ENCODE results near the gene CHD9.
"Not testable (repeated sequence)": the region's sequence is repeated elsewhere in the genome, so short reads cannot be mapped to it uniquely, and the experiment has no call there.

Gene CHD9

GRCh38 chr16:53074296-53074695, 19.5 kb downstream of the CHD9 start:
- H3K36me3 ChIP-seq (ENCODE audit: control insufficient read depth in 2 of 2, insufficient read depth in 1 of 2, low read length in 2 of 2); CTCF ChIA-PET; H3K4me1 ChIP-seq (ENCODE audit: control insufficient read depth, insufficient read depth, low read length); H3K4me3 ChIP-seq (ENCODE audit: low read depth, low read length); H3K9me3 ChIP-seq (ENCODE audit: control insufficient read depth, insufficient read depth, low read depth, low read length); POLR2A ChIA-PET; H3K27ac ChIP-seq (ENCODE audit: extremely low read depth, low read depth, low read length): not testable (repeated sequence)
- TF ChIP-seq SETDB1 (IDR thresholded peaks at IDR 0.05; ENCODE audit: insufficient read length, low read length) (peak; percentile 39), ZNF585B (tag by site-specific recombination; IDR thresholded peaks at IDR 0.05) (peak; percentile 97)

GRCh38 chr16:53075461-53075860, 20.7 kb downstream of the CHD9 start:
- H3K36me3 ChIP-seq (ENCODE audit: control insufficient read depth in 2 of 2, insufficient read depth in 1 of 2, low read length in 2 of 2); H3K9me3 ChIP-seq (ENCODE audit: control insufficient read depth, insufficient read depth, low read depth, low read length); CTCF ChIA-PET; H3K4me3 ChIP-seq (ENCODE audit: low read depth, low read length); H3K4me1 ChIP-seq (ENCODE audit: control insufficient read depth, insufficient read depth, low read length); H3K27ac ChIP-seq (ENCODE audit: extremely low read depth, low read depth, low read length); POLR2A ChIA-PET: not testable (repeated sequence)

DNA sequence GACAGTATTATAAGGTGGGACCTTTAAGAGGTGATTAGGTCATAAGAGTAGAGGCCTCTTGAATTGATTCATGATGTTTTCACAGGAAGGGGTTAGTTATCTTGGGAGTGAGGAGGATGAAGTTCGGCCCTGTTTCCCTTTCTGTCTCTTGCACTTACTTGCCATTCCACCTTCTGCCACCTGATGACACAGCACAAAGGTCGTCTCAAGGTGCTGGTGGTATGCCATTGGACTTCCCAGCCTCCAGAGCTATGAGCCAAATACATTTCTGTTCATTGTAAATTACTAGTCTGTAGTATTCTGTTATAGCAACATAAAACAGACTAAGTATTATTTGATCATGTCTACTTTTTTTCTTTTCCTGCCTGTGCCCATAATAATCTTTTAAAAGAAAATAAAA, 23.5 kb downstream of the CHD9 start:
- H3K9me3 ChIP-seq (ENCODE audit: control insufficient read depth, insufficient read depth, low read depth, low read length), result no peaks in the 10 kb centered on the region
- H3K36me3 ChIP-seq (ENCODE audit: control insufficient read depth in 2 of 2, insufficient read depth in 1 of 2, low read length in 2 of 2), result no peaks in the 10 kb centered on the region
- ChIA-PET POLR2A (no interaction called here), CTCF (no interaction called here)
- 0 out of 2 replicates have a peak, but pooled peaks cover 2% of the 10 kb centered on the region for H3K4me1 ChIP-seq (ENCODE audit: control insufficient read depth, insufficient read depth, low read length)
- TF ChIP-seq, protein P1, sequence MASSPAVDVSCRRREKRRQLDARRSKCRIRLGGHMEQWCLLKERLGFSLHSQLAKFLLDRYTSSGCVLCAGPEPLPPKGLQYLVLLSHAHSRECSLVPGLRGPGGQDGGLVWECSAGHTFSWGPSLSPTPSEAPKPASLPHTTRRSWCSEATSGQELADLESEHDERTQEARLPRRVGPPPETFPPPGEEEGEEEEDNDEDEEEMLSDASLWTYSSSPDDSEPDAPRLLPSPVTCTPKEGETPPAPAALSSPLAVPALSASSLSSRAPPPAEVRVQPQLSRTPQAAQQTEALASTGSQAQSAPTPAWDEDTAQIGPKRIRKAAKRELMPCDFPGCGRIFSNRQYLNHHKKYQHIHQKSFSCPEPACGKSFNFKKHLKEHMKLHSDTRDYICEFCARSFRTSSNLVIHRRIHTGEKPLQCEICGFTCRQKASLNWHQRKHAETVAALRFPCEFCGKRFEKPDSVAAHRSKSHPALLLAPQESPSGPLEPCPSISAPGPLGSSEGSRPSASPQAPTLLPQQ (tag by site-specific recombination; IDR thresholded peaks at IDR 0.05), result no peak
- TF ChIP-seq ZNF248 (tag by site-specific recombination; IDR thresholded peaks at IDR 0.05), result no peak
- no peak for TF ChIP-seq ZNF2 (tag by site-specific recombination; IDR thresholded peaks at IDR 0.05)
- no peak for TF ChIP-seq BCL11B (tag by site-specific recombination; IDR thresholded peaks at IDR 0.05; ENCODE audit: low read depth)
- TF ChIP-seq ZNF510 (tag by site-specific recombination; IDR thresholded peaks at IDR 0.05; ENCODE audit: insufficient replicate concordance), result no peak
- no peak for TF ChIP-seq RBAK (tag by site-specific recombination; IDR thresholded peaks at IDR 0.05)
- no peak for TF ChIP-seq ZNF837 (tag by site-specific recombination; IDR thresholded peaks at IDR 0.05)
- no peak for TF ChIP-seq HIC1 (tag by site-specific recombination; IDR thresholded peaks at IDR 0.05)
- no peak for TF ChIP-seq ZNF521 (tag by site-specific recombination; IDR thresholded peaks at IDR 0.05)
- TF ChIP-seq ZNF600 (tag by site-specific recombination; IDR thresholded peaks at IDR 0.05), result no peak
- TF ChIP-seq GLI2 (tag by site-specific recombination; IDR thresholded peaks at IDR 0.05; ENCODE audit: borderline replicate concordance, low read depth), result no peak
- no peak for TF ChIP-seq ZNF664 (tag by site-specific recombination; IDR thresholded peaks at IDR 0.05)
- TF ChIP-seq CTCF (tag by site-specific recombination; IDR thresholded peaks at IDR 0.05), result no peak
- no peak for TF ChIP-seq ZNF658 (tag by site-specific recombination; IDR thresholded peaks at IDR 0.05)
- no peak for TF ChIP-seq KLF9 (tag by site-specific recombination; IDR thresholded peaks at IDR 0.05; ENCODE audit: low read depth)
- no peak for TF ChIP-seq ZNF354C (tag by site-specific recombination; IDR thresholded peaks at IDR 0.05; ENCODE audit: borderline replicate concordance, low read depth)
- TF ChIP-seq ZNF223 (tag by site-specific recombination; IDR thresholded peaks at IDR 0.05), result no peak
- no peak overlapping the region for H3K4me3 ChIP-seq (ENCODE audit: low read depth, low read length)
- no peak overlapping the region for H3K27ac ChIP-seq (ENCODE audit: extremely low read depth, low read depth, low read length)

All from HEK293 (cell line).